Neuronal stem cell (in vitro differentiated cells): ENCODE data around the gene EMILIN1.

ENCODE experiments used
- DNase-seq: peaks from one replicate; pipeline ENCODE4 v3.0.0-alpha.2; 2013; ENCODE audit warnings: low spot score
- H2AFZ ChIP-seq: one replicate; pipeline ENCODE4 v1.6.1; 2013; ENCODE audit warnings: mild to moderate bottlenecking, low read length, inconsistent platforms
- H2AK5ac ChIP-seq: 2 replicates; pipeline ENCODE4 v1.6.1; 2013; ENCODE audit warnings: low read depth, mild to moderate bottlenecking, inconsistent platforms, low read length, moderate library complexity, mixed read lengths
- H2BK120ac ChIP-seq: 2 replicates; pipeline ENCODE4 v1.6.1; 2013; ENCODE audit warnings: low read depth, mild to moderate bottlenecking, inconsistent platforms, low read length, moderate library complexity, mixed read lengths
- H2BK12ac ChIP-seq: one replicate; pipeline ENCODE4 v1.6.1; 2013; ENCODE audit warnings: low read length, inconsistent platforms
- H2BK15ac ChIP-seq: 2 replicates; pipeline ENCODE4 v1.6.1; 2013; ENCODE audit warnings: mild to moderate bottlenecking, low read length, inconsistent platforms, mixed read lengths
- H2BK5ac ChIP-seq: one replicate; pipeline ENCODE4 v1.6.1; 2013; ENCODE audit warnings: inconsistent platforms, mild to moderate bottlenecking, low read length, moderate library complexity
- H3K14ac ChIP-seq: one replicate; pipeline ENCODE4 v1.6.1; 2013; ENCODE audit warnings: low read length, inconsistent platforms
- H3K18ac ChIP-seq: 2 replicates; pipeline ENCODE4 v1.6.1; 2013; ENCODE audit warnings: low read length, inconsistent platforms
- H3K23ac ChIP-seq: 2 replicates; pipeline ENCODE4 v1.6.1; 2013; ENCODE audit warnings: low read depth, mild to moderate bottlenecking, mixed read lengths, low read length, inconsistent platforms; ENCODE audit not compliant: poor library complexity
- H3K27ac ChIP-seq: replicated peaks from 3 replicates; pipeline ENCODE4 v1.5.1; 2013; ENCODE audit warnings: low read length, inconsistent platforms
- H3K27me3 ChIP-seq, 3 experiments: 2 replicates each; pipeline ENCODE4 v1.6.1; 2013; ENCODE audit warnings: low read length in 3 of 3, mild to moderate bottlenecking in 2 of 3, inconsistent platforms in 1 of 3, low read depth in 1 of 3, mixed read lengths in 1 of 3, moderate library complexity in 1 of 3; ENCODE audit not compliant: control insufficient read depth in 3 of 3, insufficient read depth in 3 of 3
- H3K36me3 ChIP-seq, 2 donors: replicated peaks in 1 of 2; 2 replicates each; pipeline ENCODE4 v1.6.1; 2013; ENCODE audit warnings: low read length in 2 of 2; ENCODE audit not compliant: control insufficient read depth in 2 of 2, insufficient read depth in 2 of 2
- H3K4ac ChIP-seq: 2 replicates; pipeline ENCODE4 v1.6.1; 2013; ENCODE audit warnings: inconsistent platforms, mild to moderate bottlenecking, low read length, moderate library complexity
- H3K4me1 ChIP-seq, 2 donors: 1 replicate in 1 of 2; 2 replicates in 1 of 2; pipeline ENCODE4 v1.6.1; 2013; ENCODE audit warnings: low read length in 2 of 2, low read depth in 1 of 2; ENCODE audit not compliant: control insufficient read depth in 2 of 2, insufficient read depth in 1 of 2
- H3K4me2 ChIP-seq: one replicate; pipeline ENCODE4 v1.6.1; 2013; ENCODE audit warnings: mild to moderate bottlenecking, low read length, inconsistent platforms; ENCODE audit not compliant: insufficient read depth, poor library complexity, severe bottlenecking
- H3K4me3 ChIP-seq, 2 donors: 2 replicates each; pipeline ENCODE4 v1.5.1; 2013; ENCODE audit warnings: low read length in 2 of 2, mild to moderate bottlenecking in 2 of 2, inconsistent platforms in 1 of 2, moderate library complexity in 1 of 2
- H3K79me1 ChIP-seq: one replicate; pipeline ENCODE4 v1.6.1; 2013; ENCODE audit warnings: low read depth, mild to moderate bottlenecking, inconsistent platforms, low read length, moderate library complexity
- H3K9ac ChIP-seq: one replicate; pipeline ENCODE4 v1.6.1; 2013; ENCODE audit warnings: mild to moderate bottlenecking, low read depth, low read length, inconsistent platforms; ENCODE audit not compliant: poor library complexity
- H3K9me3 ChIP-seq, 2 donors: replicated peaks in 1 of 2; 2 replicates each; pipeline versions ENCODE3 to v1.6.1; 2013; ENCODE audit warnings: low read length in 2 of 2, mild to moderate bottlenecking in 2 of 2, inconsistent platforms in 1 of 2, low read depth in 1 of 2, mixed read lengths in 1 of 2, moderate library complexity in 1 of 2; ENCODE audit not compliant: control insufficient read depth in 2 of 2, insufficient read depth in 1 of 2
- H4K8ac ChIP-seq: one replicate; pipeline ENCODE4 v1.6.1; 2013; ENCODE audit warnings: low read depth, mild to moderate bottlenecking, inconsistent platforms, low read length, moderate library complexity
- H4K91ac ChIP-seq: one replicate; pipeline ENCODE4 v1.6.1; 2013; ENCODE audit warnings: low read length, low read depth, mild to moderate bottlenecking, inconsistent platforms; ENCODE audit not compliant: poor library complexity
- WGBS, 2 donors: extraction: QIAGEN DNeasy Blood & Tissue Kit; methylation state at CpG; one replicate each; pipeline ENCODE4 v1.1.7; 2013; ENCODE audit warnings: missing lambda C conversion rate in 2 of 2, mixed read lengths in 1 of 2; ENCODE audit not compliant: insufficient read length in 2 of 2, insufficient replicate concordance in 1 of 2; ENCODE audit errors: extremely low coverage in 2 of 2; 5-methylcytosine and 5-hydroxymethylcytosine counted together

Gene EMILIN1

DNA sequence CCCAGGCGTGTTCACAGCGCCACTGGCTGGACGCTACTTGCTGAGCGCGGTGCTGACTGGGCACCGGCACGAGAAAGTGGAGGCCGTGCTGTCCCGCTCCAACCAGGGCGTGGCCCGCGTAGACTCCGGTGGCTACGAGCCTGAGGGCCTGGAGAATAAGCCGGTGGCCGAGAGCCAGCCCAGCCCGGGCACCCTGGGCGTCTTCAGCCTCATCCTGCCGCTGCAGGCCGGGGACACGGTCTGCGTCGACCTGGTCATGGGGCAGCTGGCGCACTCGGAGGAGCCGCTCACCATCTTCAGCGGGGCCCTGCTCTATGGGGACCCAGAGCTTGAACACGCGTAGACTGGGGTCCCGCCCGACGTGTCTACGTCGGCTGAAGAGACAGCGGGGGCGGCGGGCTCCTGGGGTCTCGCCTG lies 7.3 kb downstream of the EMILIN1 start:
- no peaks in the 10 kb centered on the region for H3K36me3 ChIP-seq
- H4K8ac ChIP-seq, result no peak overlapping the region
- H2BK15ac ChIP-seq, result peak overlapping the region; percentile 61
- peak overlapping the region; percentile 91 for H3K14ac ChIP-seq
- no peak overlapping the region for H2AK5ac ChIP-seq
- H2BK120ac ChIP-seq, result no peak overlapping the region
- peaks cover 8 to 25% of the 10 kb centered on the region in 2 donors for H3K4me1 ChIP-seq
- peak overlapping the region; percentile 88 for H3K9ac ChIP-seq
- H2BK12ac ChIP-seq, result no peak overlapping the region
- no peak for DNase-seq
- H3K18ac ChIP-seq, result peak overlapping the region; percentile 96
- H3K4ac ChIP-seq, result no peak overlapping the region
- H3K27me3 ChIP-seq, result peaks cover 0 to 6% (median 6%) of the 10 kb centered on the region in 3 experiments
- no peak overlapping the region for H4K91ac ChIP-seq
- no peak overlapping the region for H3K27ac ChIP-seq
- H2BK5ac ChIP-seq, result peak overlapping the region; percentile 67
- peak overlapping the region; percentile 74 for H3K4me3 ChIP-seq
- H3K9me3 ChIP-seq, result no peaks in the 10 kb centered on the region
- no CpG with 5 or more reads among the region's 38 CpGs for WGBS, 2 donors
- peak overlapping the region; percentile 89 for H3K23ac ChIP-seq
- H3K79me1 ChIP-seq, result no peaks in the 10 kb centered on the region
- H3K4me2 ChIP-seq, result peak overlapping the region; percentile 93
- H2AFZ ChIP-seq, result peak overlapping the region; percentile 95

DNA sequence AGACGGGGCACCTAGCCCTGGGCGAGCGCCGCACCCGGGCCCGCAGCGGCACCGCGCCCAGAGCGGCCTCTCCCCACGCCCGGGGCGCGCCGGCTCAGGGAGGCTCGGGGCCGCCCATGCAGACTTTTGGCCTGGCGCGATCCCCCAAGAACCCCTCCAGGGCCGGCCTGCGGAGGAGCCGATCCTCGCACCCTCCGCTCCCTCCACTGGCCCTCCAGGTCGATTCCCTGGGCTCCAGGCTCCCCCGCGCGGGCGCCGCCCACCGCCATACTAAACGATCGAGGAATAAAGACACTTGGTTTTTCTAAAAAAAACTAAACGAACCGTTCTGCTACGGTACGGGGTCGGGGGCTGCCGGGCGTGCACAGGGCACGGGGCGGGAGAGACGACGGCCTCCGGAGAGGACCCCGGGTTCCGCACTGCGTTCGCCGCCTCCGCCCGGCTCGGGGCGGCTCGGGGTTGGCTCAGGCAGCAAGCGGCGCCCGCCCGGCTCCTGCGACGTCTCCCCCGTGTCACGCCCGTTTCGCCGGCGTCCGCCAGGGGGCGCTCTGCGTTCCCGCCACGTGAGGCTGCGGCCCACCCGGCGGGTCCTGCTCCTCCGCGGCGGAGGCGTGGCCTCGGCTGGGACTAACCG lies 7.8 kb downstream of the EMILIN1 start:
- H3K9ac ChIP-seq, result peak overlapping the region; percentile 88
- H3K27me3 ChIP-seq, result peaks cover 0 to 6% (median 6%) of the 10 kb centered on the region in 3 experiments
- H3K4me3 ChIP-seq, result peak overlapping the region; percentile 74
- no peak overlapping the region for H4K91ac ChIP-seq
- H3K18ac ChIP-seq, result peak overlapping the region; percentile 96
- H2BK120ac ChIP-seq, result no peak overlapping the region
- no peaks in the 10 kb centered on the region for H3K36me3 ChIP-seq
- no peaks in the 10 kb centered on the region for H3K9me3 ChIP-seq
- WGBS, 2 donors, result no CpG with 5 or more reads among the region's 81 CpGs
- H2BK5ac ChIP-seq, result peak overlapping the region; percentile 67
- peak overlapping the region; percentile 61 for H2BK15ac ChIP-seq
- peak overlapping the region; percentile 95 for H2AFZ ChIP-seq
- H3K23ac ChIP-seq, result peak overlapping the region; percentile 89
- peak overlapping the region; percentile 93 for H3K4me2 ChIP-seq
- H2AK5ac ChIP-seq, result no peak overlapping the region
- no peaks in the 10 kb centered on the region for H3K79me1 ChIP-seq
- peak overlapping the region; percentile 91 for H3K14ac ChIP-seq
- H3K27ac ChIP-seq, result no peak overlapping the region
- peaks cover 6 to 20% of the 10 kb centered on the region in 2 donors for H3K4me1 ChIP-seq
- peak; percentile 95 for DNase-seq
- no peak overlapping the region for H3K4ac ChIP-seq
- H2BK12ac ChIP-seq, result no peak overlapping the region
- no peak overlapping the region for H4K8ac ChIP-seq

DNA sequence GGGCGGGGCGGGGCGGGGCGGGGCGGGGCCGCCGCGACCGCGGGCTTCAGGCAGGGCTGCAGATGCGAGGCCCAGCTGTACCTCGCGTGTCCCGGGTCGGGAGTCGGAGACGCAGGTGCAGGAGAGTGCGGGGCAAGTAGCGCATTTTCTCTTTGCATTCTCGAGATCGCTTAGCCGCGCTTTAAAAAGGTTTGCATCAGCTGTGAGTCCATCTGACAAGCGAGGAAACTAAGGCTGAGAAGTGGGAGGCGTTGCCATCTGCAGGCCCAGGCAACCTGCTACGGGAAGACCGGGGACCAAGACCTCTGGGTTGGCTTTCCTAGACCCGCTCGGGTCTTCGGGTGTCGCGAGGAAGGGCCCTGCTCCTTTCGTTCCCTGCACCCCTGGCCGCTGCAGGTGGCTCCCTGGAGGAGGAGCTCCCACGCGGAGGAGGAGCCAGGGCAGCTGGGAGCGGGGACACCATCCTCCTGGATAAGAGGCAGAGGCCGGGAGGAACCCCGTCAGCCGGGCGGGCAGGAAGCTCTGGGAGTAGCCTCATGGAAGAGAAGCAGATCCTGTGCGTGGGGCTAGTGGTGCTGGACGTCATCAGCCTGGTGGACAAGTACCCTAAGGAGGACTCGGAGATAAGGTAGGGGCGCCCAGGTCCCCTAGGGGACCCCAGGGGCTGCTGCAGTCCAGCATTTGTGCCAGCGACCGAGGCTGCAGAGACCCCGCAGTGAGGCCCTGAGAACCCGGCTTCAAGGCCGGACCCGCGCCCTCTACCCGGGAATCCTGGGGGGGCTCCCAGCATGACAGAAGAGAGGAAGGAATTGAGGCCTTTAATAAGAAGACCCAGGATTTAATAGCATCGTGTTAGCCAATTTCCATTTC lies 8.5 kb downstream of the EMILIN1 start, which contains the start of gene KHK:
Gene KHK, plus strand, starts transcription at position 49 of the 870 bp plus-strand sequence. Its CDS starts 488 bp downstream, at position 537.
- Histone ChIP-seq H3K9ac (peak within 1 kb of the TSS; percentile 88), H2BK15ac (peak within 1 kb of the TSS; percentile 61), H3K14ac (peak within 1 kb of the TSS; percentile 91), H3K23ac (peak within 1 kb of the TSS; percentile 89), H3K27ac (no peak within 1 kb of the TSS), H2BK12ac (no peak within 1 kb of the TSS), H3K27me3 (peaks cover 0 to 6% (median 6%) of the 10 kb centered on the region in 3 experiments), H4K91ac (no peak within 1 kb of the TSS), H2BK120ac (no peak within 1 kb of the TSS), H3K4me1 (peaks cover 3 to 13% of the 10 kb centered on the region in 2 donors), H3K79me1 (no peaks in the 10 kb centered on the region), H3K18ac (peak within 1 kb of the TSS; percentile 96), H3K9me3 (no peaks in the 10 kb centered on the region), H4K8ac (no peak within 1 kb of the TSS), H3K36me3 (no peaks in the 10 kb centered on the region), H2AFZ (peak within 1 kb of the TSS; percentile 95), H3K4ac (no peak within 1 kb of the TSS), H2AK5ac (no peak within 1 kb of the TSS), H3K4me2 (peak within 1 kb of the TSS; percentile 93), H2BK5ac (peak within 1 kb of the TSS; percentile 67), H3K4me3 (peak within 1 kb of the TSS; percentile 74 to 78)
- DNase-seq, result no peak
- WGBS, 2 donors, result no CpG with 5 or more reads among the region's 54 CpGs
